Endothelial cell of umbilical vein (primary cell): ENCODE data around the gene RNF125. TPM values are rescaled to one million over a fixed set of nuclear protein-coding genes. Genes with fewer than 3 reads are reported as not detected.

ENCODE experiments used
- BruUV-seq: library from RNA; stranded (reverse); fragments of 400-500 nt; replicated peaks from 2 replicates; lab custom pipeline; 2021; lab: Mats Ljungman, UMichigan
- CTCF ChIA-PET: fragments of 300-600, 350-600 bp; sonication (Branson Sonifier 250); formaldehyde crosslinking; loops from one replicate; lab custom pipeline; 2021; ENCODE audit warnings: antibody characterized with exemption, inconsistent platforms; lab: Charles Lee
- POLR2A ChIA-PET: fragments of 300-600, 350-600 bp; sonication (Branson Sonifier 250); formaldehyde crosslinking; loops from one replicate; lab custom pipeline; 2021; ENCODE audit warnings: antibody characterized with exemption, inconsistent platforms; lab: Charles Lee
- DNase-seq: peaks from one replicate; pipeline ENCODE4 v3.0.0-alpha.2; 2011; ENCODE audit warnings: low read depth, low spot score
- FAIRE-seq: peaks from 2 replicates; lab custom pipeline; 2011; peaks lifted over from hg19 to GRCh38; lab: Jason Lieb, UNC
- H2AFZ ChIP-seq: 2 replicates; pipeline ENCODE4 v1.6.0; 2012; ENCODE audit warnings: low read depth, low read length, control low read depth, inconsistent platforms
- H3K27ac ChIP-seq: 2 replicates; pipeline ENCODE4 v1.5.1; 2011; ENCODE audit warnings: low read depth, mild to moderate bottlenecking, control low read depth, low read length, moderate library complexity; ENCODE audit not compliant: insufficient read depth
- H3K27me3 ChIP-seq, 2 experiments: 2 replicates each; pipeline versions ENCODE4 v1.6.0 to v1.6.1; 2011; ENCODE audit warnings: low read length in 2 of 2, mixed read lengths in 1 of 2; ENCODE audit not compliant: control insufficient read depth in 2 of 2, insufficient read depth in 2 of 2
- H3K36me3 ChIP-seq, 2 experiments: 2 replicates in 1 of 2; 3 replicates in 1 of 2; pipeline ENCODE4 v1.5.1; 2011; ENCODE audit warnings: low read length in 2 of 2, mild to moderate bottlenecking in 1 of 2, moderate library complexity in 1 of 2; ENCODE audit not compliant: control insufficient read depth in 2 of 2, insufficient read depth in 2 of 2; ENCODE audit errors: extremely low read depth in 1 of 2
- H3K4me1 ChIP-seq: 3 replicates; pipeline ENCODE4 v1.5.1; 2011; ENCODE audit warnings: mild to moderate bottlenecking, low read length; ENCODE audit not compliant: control insufficient read depth, insufficient read depth; ENCODE audit errors: extremely low read depth
- H3K4me2 ChIP-seq: 2 replicates; pipeline ENCODE4 v1.6.1; 2011; ENCODE audit warnings: low read length, control low read depth, mixed read lengths; ENCODE audit not compliant: insufficient read depth
- H3K4me3 ChIP-seq, 3 experiments: fragments of 200-600 bp in 1 of 3; sonication (generic), shearing (Covaris generic) in 1 of 3; replicated peaks in 1 of 3; 2 replicates each; pipeline ENCODE4 v1.5.1; 2011 to 2016; ENCODE audit warnings: control low read depth in 3 of 3, low read length in 3 of 3, mild to moderate bottlenecking in 2 of 3, inconsistent platforms in 1 of 3, low read depth in 1 of 3, moderate library complexity in 1 of 3; ENCODE audit not compliant: insufficient read depth in 1 of 3
- H3K79me2 ChIP-seq: 2 replicates; pipeline ENCODE4 v1.6.0; 2012; ENCODE audit warnings: low read length, inconsistent platforms; ENCODE audit not compliant: control insufficient read depth, insufficient read depth
- H3K9ac ChIP-seq: replicated peaks from 2 replicates; pipeline ENCODE3; 2011; ENCODE audit warnings: low read length, control low read depth; ENCODE audit not compliant: insufficient read depth; ENCODE audit errors: extremely low read depth
- H3K9me1 ChIP-seq: replicated peaks from 3 replicates; pipeline ENCODE4 v1.6.0; 2011; ENCODE audit warnings: mild to moderate bottlenecking, low read length; ENCODE audit not compliant: control insufficient read depth, insufficient read depth; ENCODE audit errors: extremely low read depth
- H3K9me3 ChIP-seq: replicated peaks from 2 replicates; pipeline ENCODE4 v1.5.1; 2012; ENCODE audit warnings: low read length, inconsistent platforms; ENCODE audit not compliant: control insufficient read depth, insufficient read depth
- H4K20me1 ChIP-seq: replicated peaks from 2 replicates; pipeline ENCODE3; 2011; ENCODE audit warnings: mild to moderate bottlenecking, low read length; ENCODE audit not compliant: control insufficient read depth, insufficient read depth; ENCODE audit errors: extremely low read depth
- CTCF ChIP-seq, 2 donors: IDR thresholded peaks; 1 replicate in 1 of 2; 2 replicates in 1 of 2; pipeline ENCODE4 v1.5.1; 2011; ENCODE audit warnings: low read length in 2 of 2, mild to moderate bottlenecking in 2 of 2, moderate library complexity in 2 of 2, control low read depth in 1 of 2, inconsistent platforms in 1 of 2, low read depth in 1 of 2; ENCODE audit not compliant: insufficient read depth in 1 of 2; ENCODE audit errors: extremely low read depth in 1 of 2
- EZH2 ChIP-seq: IDR thresholded peaks from 2 replicates; pipeline ENCODE4 v1.6.1; 2012; ENCODE audit warnings: borderline replicate concordance, low read depth, mild to moderate bottlenecking, moderate library complexity, low read length, inconsistent platforms; ENCODE audit not compliant: severe bottlenecking
- FOS ChIP-seq: IDR thresholded peaks from 2 replicates; pipeline ENCODE4 v1.6.1; 2011; ENCODE audit warnings: mild to moderate bottlenecking, low read length, moderate library complexity, borderline replicate concordance; ENCODE audit not compliant: insufficient read depth
- GATA2 ChIP-seq: IDR thresholded peaks from 2 replicates; pipeline ENCODE4 v1.7.0; 2011; ENCODE audit warnings: low read depth, mild to moderate bottlenecking, moderate library complexity, mixed read lengths, low read length; ENCODE audit not compliant: insufficient read length, insufficient read depth
- JUN ChIP-seq: IDR thresholded peaks from 2 replicates; pipeline ENCODE4 v1.6.1; 2011; ENCODE audit warnings: borderline replicate concordance, low read depth; ENCODE audit not compliant: insufficient read length, insufficient read depth
- MAX ChIP-seq: IDR thresholded peaks from 2 replicates; pipeline ENCODE4 v1.6.1; 2011; ENCODE audit not compliant: insufficient read depth, insufficient read length
- MYC ChIP-seq: IDR thresholded peaks from one replicate; pipeline ENCODE4 v1.6.1; 2011; ENCODE audit warnings: mild to moderate bottlenecking, low read depth, low read length
- POLR2A ChIP-seq: IDR thresholded peaks from 2 replicates; pipeline ENCODE4 v1.6.1; 2012; ENCODE audit warnings: low read depth, mild to moderate bottlenecking, control low read depth, low read length
- POLR2AphosphoS5 ChIP-seq: IDR thresholded peaks from 2 replicates; pipeline ENCODE4 v1.6.1; 2012; ENCODE audit warnings: low read depth, mild to moderate bottlenecking, control low read depth, low read length, moderate library complexity; ENCODE audit not compliant: insufficient read depth
- dilution Hi-C: fragments of 300-500 bp; cut with MboI; formaldehyde crosslinking; loops from one replicate; pipeline ENCODE4 v1.15.0; 2019; ENCODE audit warnings: low sequenced_read_pairs; ENCODE audit not compliant: extremely low pct_ligation_motif_present
- intact Hi-C: fragments of 100-400 bp; cut with micrococcal nuclease; formaldehyde crosslinking; loops from one replicate; pipeline ENCODE4 v1.10.0; 2022
- polyA plus RNA-seq, 4 experiments: library from polyadenylated mRNA; depleted of rRNA in 3 of 4; stranded (reverse) in 3 of 4; unstranded in 1 of 4; fragments of >200 nt; gene quantifications; 2 replicates each; pipeline versions ENCODE4 v1.2.1 to v1.2.3, GENCODE V29; 2011 to 2012; ENCODE audit warnings: missing spikeins in 1 of 4
- total RNA-seq: library from RNA; stranded (reverse); gene quantifications from 2 replicates; pipeline ENCODE4 v1.2.3, GENCODE V29; 2021

Gene RNF125
- total and polyA plus RNA-seq, 2 donors (not counting 3 experiments of a cell fraction or from before 2014, with no cell fraction given), result 0.73 to 1.3 TPM

- FAIRE-seq (no peak), DNase-seq (no peak)
- Histone ChIP-seq H3K36me3 (no peaks in the 10 kb centered on the region), H3K27ac (no peak overlapping the region), H3K9me1 (no peaks in the 10 kb centered on the region), H3K27me3 (no peaks in the 10 kb centered on the region), H3K9me3 (no peaks in the 10 kb centered on the region), H3K9ac (no peak overlapping the region), H4K20me1 (no peaks in the 10 kb centered on the region), H3K4me2 (no peak overlapping the region), H2AFZ (no peak overlapping the region), H3K4me3 (no peak overlapping the region), H3K4me1 (no peaks in the 10 kb centered on the region), H3K79me2 (no peaks in the 10 kb centered on the region)
- BruUV-seq, result no TSS peak
- dilution Hi-C loops, result no loop called here
- intact Hi-C loops, result no loop called here
- no peak for TF ChIP-seq MYC
- no peak for TF ChIP-seq MAX
- no peak for TF ChIP-seq JUN
- TF ChIP-seq CTCF (IDR thresholded peaks at IDR 0.05; ENCODE audit: extremely low read depth in 1 of 2, insufficient read depth in 1 of 2, low read depth in 1 of 2, low read length in 2 of 2), result no peak
- TF ChIP-seq POLR2AphosphoS5, result no peak
- no peak for TF ChIP-seq GATA2
- TF ChIP-seq EZH2, result no peak
- TF ChIP-seq POLR2A, result no peak
- TF ChIP-seq FOS, result no peak
- ChIA-PET POLR2A (no interaction called here), CTCF (no interaction called here)
Observed at GRCh38 chr18:31990823-31991222, 27.8 kb upstream of the RNF125 start.
